Type B pancreatic cell (in vitro differentiated cells): ENCODE results near the gene SCAMP2. TPM values are rescaled to one million over a fixed set of nuclear protein-coding genes. Genes with fewer than 3 reads are reported as not detected.

Experiments
- DNase-seq: peaks from one replicate; pipeline ENCODE4 v3.0.0; 2021; ENCODE audit warnings: mixed read lengths; ENCODE audit not compliant: unreplicated experiment; ENCODE audit errors: extremely low spot score
- H3K27ac Mint-ChIP-seq: 2 replicates; pipeline ENCODE4 v1.8.0; 2021; ENCODE audit warnings: mild to moderate bottlenecking, mixed read lengths
- H3K27me3 Mint-ChIP-seq: 2 replicates; pipeline ENCODE4 v1.8.0; 2021; ENCODE audit warnings: mixed read lengths
- H3K36me3 Mint-ChIP-seq: 2 replicates; pipeline ENCODE4 v1.8.0; 2021; ENCODE audit warnings: mixed read lengths
- H3K4me1 Mint-ChIP-seq: one replicate; pipeline ENCODE4 v1.8.0; 2021; ENCODE audit warnings: mixed read lengths; ENCODE audit not compliant: unreplicated experiment
- H3K4me3 Mint-ChIP-seq: 2 replicates; pipeline ENCODE4 v1.8.0; 2021; ENCODE audit warnings: mild to moderate bottlenecking, mixed read lengths
- H3K9me3 Mint-ChIP-seq: 2 replicates; pipeline ENCODE4 v1.8.0; 2021; ENCODE audit warnings: mixed read lengths
- total RNA-seq: library from RNA; stranded (reverse); gene quantifications from 2 replicates; pipeline ENCODE4 v1.2.1, GENCODE V29; 2021; ENCODE audit warnings: low replicate concordance
- TF ChIP-seq, protein P1 (sequence below): fragments of 200-600 bp; sonication (generic); conservative IDR thresholded peaks from 2 replicates; pipeline ENCODE4 v1.5.0; 2021; ENCODE audit warnings: antibody characterized with exemption, mild to moderate bottlenecking

The SCAMP2 gene
- total RNA-seq, 1 donor from 2014 or later, result 58.0 TPM

GRCh38 chr15:74884428-74885223 is 11.5 kb upstream of the SCAMP2 start:
- peak overlapping the region; percentile 48 for H3K27ac Mint-ChIP-seq
- no peaks in the 10 kb centered on the region for H3K27me3 Mint-ChIP-seq
- TF ChIP-seq, protein P1, sequence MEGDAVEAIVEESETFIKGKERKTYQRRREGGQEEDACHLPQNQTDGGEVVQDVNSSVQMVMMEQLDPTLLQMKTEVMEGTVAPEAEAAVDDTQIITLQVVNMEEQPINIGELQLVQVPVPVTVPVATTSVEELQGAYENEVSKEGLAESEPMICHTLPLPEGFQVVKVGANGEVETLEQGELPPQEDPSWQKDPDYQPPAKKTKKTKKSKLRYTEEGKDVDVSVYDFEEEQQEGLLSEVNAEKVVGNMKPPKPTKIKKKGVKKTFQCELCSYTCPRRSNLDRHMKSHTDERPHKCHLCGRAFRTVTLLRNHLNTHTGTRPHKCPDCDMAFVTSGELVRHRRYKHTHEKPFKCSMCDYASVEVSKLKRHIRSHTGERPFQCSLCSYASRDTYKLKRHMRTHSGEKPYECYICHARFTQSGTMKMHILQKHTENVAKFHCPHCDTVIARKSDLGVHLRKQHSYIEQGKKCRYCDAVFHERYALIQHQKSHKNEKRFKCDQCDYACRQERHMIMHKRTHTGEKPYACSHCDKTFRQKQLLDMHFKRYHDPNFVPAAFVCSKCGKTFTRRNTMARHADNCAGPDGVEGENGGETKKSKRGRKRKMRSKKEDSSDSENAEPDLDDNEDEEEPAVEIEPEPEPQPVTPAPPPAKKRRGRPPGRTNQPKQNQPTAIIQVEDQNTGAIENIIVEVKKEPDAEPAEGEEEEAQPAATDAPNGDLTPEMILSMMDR, result no peak
- H3K4me3 Mint-ChIP-seq, result no peak overlapping the region
- H3K9me3 Mint-ChIP-seq, result no peaks in the 10 kb centered on the region
- H3K36me3 Mint-ChIP-seq, result no peaks in the 10 kb centered on the region
- DNase-seq, result no peak
- peaks cover 7% of the 10 kb centered on the region for H3K4me1 Mint-ChIP-seq

DNA sequence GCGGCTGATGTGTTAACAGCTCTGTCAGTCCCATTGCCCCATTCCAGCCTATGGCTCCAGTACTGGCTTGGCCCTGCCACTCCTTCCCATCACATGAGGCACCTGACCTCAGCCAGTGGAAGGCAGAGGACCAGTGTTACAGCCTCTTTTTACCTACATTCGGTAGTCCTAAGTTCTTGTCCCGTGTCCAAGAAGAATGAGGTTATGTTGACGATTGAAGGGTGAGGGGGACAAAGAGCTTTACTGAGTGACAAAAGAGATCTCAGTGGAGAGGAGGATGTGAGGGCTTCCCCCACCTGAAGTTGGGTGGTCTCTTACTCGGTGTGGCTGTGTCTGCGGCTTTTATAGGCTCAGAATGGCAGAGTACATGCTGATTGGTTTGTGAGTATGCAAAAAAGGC is 9.4 kb upstream of the SCAMP2 start:
- H3K4me3 Mint-ChIP-seq, result no peak overlapping the region
- H3K27me3 Mint-ChIP-seq, result no peaks in the 10 kb centered on the region
- H3K9me3 Mint-ChIP-seq, result no peaks in the 10 kb centered on the region
- TF ChIP-seq, protein P1, result no peak
- H3K36me3 Mint-ChIP-seq, result no peaks in the 10 kb centered on the region
- no peak for DNase-seq
- H3K27ac Mint-ChIP-seq, result no peak overlapping the region
- H3K4me1 Mint-ChIP-seq, result no peaks in the 10 kb centered on the region

DNA sequence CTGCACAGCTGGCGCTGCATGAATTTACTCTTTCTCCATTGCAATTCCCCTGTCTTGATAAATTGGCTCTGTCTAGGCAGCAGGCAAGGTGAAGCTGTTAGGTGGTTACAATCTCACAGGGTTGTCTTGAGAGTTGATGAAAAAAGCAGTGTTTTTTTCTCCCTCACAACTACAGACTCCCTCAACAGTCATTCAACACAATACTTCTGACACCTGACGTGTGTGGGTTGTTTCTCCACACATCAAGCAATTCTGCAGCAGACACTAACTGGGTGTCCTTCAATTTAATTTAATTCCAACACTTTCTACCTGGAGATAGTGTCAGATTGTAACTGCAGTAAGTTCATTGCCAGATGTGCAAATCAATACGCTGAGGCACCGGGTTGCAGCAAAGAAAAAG is 5.1 kb upstream of the SCAMP2 start:
- peaks cover 8% of the 10 kb centered on the region for H3K27me3 Mint-ChIP-seq
- no peak overlapping the region for H3K4me3 Mint-ChIP-seq

DNA sequence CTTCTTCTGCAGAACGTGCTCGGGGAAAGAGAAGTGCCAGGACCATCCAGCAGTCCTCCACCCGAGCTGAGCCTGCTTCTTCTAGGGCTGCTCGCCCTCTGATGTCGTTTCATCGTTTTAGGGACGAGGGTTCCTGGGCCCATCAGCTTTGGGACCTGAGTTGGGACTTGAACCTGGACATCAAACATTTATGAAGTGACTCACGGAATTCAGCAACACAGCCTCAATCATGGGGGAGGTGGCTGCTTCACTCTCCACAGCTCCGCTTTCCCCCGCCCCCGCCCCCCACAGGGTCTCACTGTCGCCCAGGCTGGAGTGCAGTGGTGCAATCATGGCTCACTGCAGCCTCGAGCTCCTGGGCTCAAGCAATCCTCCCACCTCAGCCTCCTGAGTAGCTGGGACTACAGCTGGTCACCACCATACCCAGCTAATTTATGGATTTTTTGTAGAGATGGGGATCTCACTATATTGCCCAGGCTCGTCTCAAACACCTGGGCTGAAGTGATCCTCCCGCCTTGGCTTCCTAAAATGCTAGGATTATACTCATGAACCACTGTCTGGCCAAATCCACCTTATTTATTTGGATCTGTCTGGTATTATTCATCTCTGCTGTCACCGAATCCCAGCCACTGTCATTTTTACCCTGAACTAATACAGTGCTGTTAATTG is 725 bp upstream of the SCAMP2 start:
- Mint-ChIP-seq H3K4me1 (peaks cover 25% of the 10 kb centered on the region), H3K27me3 (peaks cover 8% of the 10 kb centered on the region), H3K4me3 (peak overlapping the region; percentile 95), H3K9me3 (no peaks in the 10 kb centered on the region), H3K27ac (peak overlapping the region; percentile 97), H3K36me3 (peaks cover 6% of the 10 kb centered on the region)
- DNase-seq, result no peak
- TF ChIP-seq, protein P1, result no peak

More for the DNA sequence above, 5.1 kb upstream of the SCAMP2 start:
- Mint-ChIP-seq H3K9me3 (no peaks in the 10 kb centered on the region), H3K27ac (no peak overlapping the region), H3K4me1 (peaks cover 4% of the 10 kb centered on the region), H3K36me3 (no peaks in the 10 kb centered on the region)
- TF ChIP-seq, protein P1, result no peak
- DNase-seq, result no peak

DNA sequence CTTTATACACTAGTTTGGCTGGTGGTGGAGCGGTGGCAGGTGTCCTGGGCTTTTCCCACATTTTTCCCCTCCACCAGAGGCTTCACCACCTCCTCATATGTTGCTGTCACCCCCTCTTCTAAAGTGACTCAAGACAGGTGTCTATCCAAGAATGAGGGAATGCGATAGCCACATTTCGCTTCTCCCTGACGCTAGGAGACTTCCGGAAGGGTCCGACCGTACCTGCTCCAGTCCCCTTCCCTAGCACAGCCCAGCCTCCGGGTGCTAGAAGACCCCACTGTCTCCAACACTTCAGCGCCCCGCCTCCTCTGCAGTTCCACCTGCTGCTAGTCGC is 496 bp downstream of the SCAMP2 start:
- Mint-ChIP-seq H3K27ac (peak overlapping the region; percentile 97), H3K4me1 (peaks cover 31% of the 10 kb centered on the region), H3K27me3 (peaks cover 8% of the 10 kb centered on the region), H3K36me3 (peaks cover 13% of the 10 kb centered on the region), H3K9me3 (peaks cover 4% of the 10 kb centered on the region), H3K4me3 (peak overlapping the region; percentile 95)
- TF ChIP-seq, protein P1, result no peak
- DNase-seq, result no peak
